HepG2 (cell line): Measurements from ENCODE around the gene HNRNPA2B1. TPM values are rescaled to one million over a fixed set of nuclear protein-coding genes. Genes with fewer than 3 reads are reported as not detected.

Experiments used
- ATAC-seq: fragments of 200-7000 bp; cut with Tn5 transposase; 3 replicates; pipeline ENCODE4 v1.9.1; 2020; ENCODE audit warnings: mild to moderate bottlenecking, moderate library complexity
- BruUV-seq: library from RNA; stranded (reverse); fragments of 400-500 nt; replicated peaks from 2 replicates; lab custom pipeline; 2021; lab: Mats Ljungman, UMichigan
- CTCF ChIA-PET: fragments of 300-600 bp; formaldehyde crosslinking; extraction: SDS; loops from one replicate; lab custom pipeline; 2021; ENCODE audit warnings: low total read pairs, inconsistent platforms, low intra/inter-chr PET ratio; lab: Yijun Ruan, JAX
- POLR2A ChIA-PET: fragments of 350-600 bp; sonication (Branson Sonifier 250); formaldehyde crosslinking; loops from one replicate; lab custom pipeline; 2020; ENCODE audit warnings: antibody characterized with exemption, inconsistent platforms; lab: Yijun Ruan, JAX
- DNase-seq: peaks from one replicate; pipeline ENCODE4 v3.0.0-alpha.2; 2015; ENCODE audit warnings: low spot score
- FAIRE-seq: peaks from 3 replicates; lab custom pipeline; 2011; peaks lifted over from hg19 to GRCh38; lab: Jason Lieb, UNC
- H2AFZ ChIP-seq: one replicate; pipeline ENCODE4 v1.6.1; 2011; ENCODE audit warnings: low read length, inconsistent platforms
- H3K27ac ChIP-seq: fragments of 300-600 bp; 3 replicates; pipeline ENCODE4 v1.8.0; 2011; ENCODE audit warnings: mixed run types, mild to moderate bottlenecking, mixed read lengths, low read length, inconsistent platforms; ENCODE audit not compliant: insufficient read depth; ENCODE audit errors: extremely low read length
- H3K27me3 ChIP-seq, 2 experiments: fragments of 200-600 bp in 1 of 2; 2 replicates in 1 of 2; 3 replicates in 1 of 2; pipeline versions ENCODE4 v1.6.0 to v1.8.0; 2011; ENCODE audit warnings: low read length in 2 of 2, mild to moderate bottlenecking in 2 of 2, moderate library complexity in 2 of 2, inconsistent platforms in 1 of 2; ENCODE audit not compliant: insufficient read depth in 2 of 2, control insufficient read depth in 1 of 2
- H3K36me3 ChIP-seq, 2 experiments: fragments of 200-600 bp in 1 of 2; replicated peaks in 1 of 2; 2 replicates in 1 of 2; 3 replicates in 1 of 2; pipeline versions ENCODE4 v1.5.1 to v1.8.0; 2011; ENCODE audit warnings: low read length in 2 of 2, inconsistent platforms in 1 of 2; ENCODE audit not compliant: insufficient read depth in 2 of 2, control insufficient read depth in 1 of 2
- H3K4me1 ChIP-seq: 2 replicates; pipeline ENCODE4 v1.5.1; 2012; ENCODE audit warnings: low read length, inconsistent platforms; ENCODE audit not compliant: insufficient read depth
- H3K4me2 ChIP-seq: 2 replicates; pipeline ENCODE4 v1.6.0; 2011; ENCODE audit warnings: low read depth, low read length, inconsistent platforms
- H3K4me3 ChIP-seq, 3 experiments: fragments of 200-600 bp in 1 of 3; sonication (generic), shearing (Covaris generic) in 1 of 3; replicated peaks in 1 of 3; 2 replicates each; pipeline ENCODE4 v1.5.1; 2011 to 2016; ENCODE audit warnings: low read length in 3 of 3, inconsistent platforms in 2 of 3, low read depth in 2 of 3, mild to moderate bottlenecking in 2 of 3, control low read depth in 1 of 3, mixed read lengths in 1 of 3; ENCODE audit not compliant: insufficient read depth in 1 of 3
- H3K79me2 ChIP-seq: one replicate; pipeline ENCODE4 v1.6.1; 2011; ENCODE audit warnings: low read length, inconsistent platforms; ENCODE audit not compliant: insufficient read depth
- H3K9ac ChIP-seq: 2 replicates; pipeline ENCODE4 v1.6.0; 2011; ENCODE audit warnings: mild to moderate bottlenecking, low read depth, low read length, inconsistent platforms; ENCODE audit not compliant: insufficient read depth
- H3K9me3 ChIP-seq: 2 replicates; pipeline ENCODE4 v1.5.1; 2012; ENCODE audit warnings: mild to moderate bottlenecking, low read length
- H4K20me1 ChIP-seq: 2 replicates; pipeline ENCODE4 v1.6.0; 2011; ENCODE audit warnings: inconsistent platforms, mild to moderate bottlenecking, low read length, moderate library complexity; ENCODE audit not compliant: insufficient read depth
- CHCHD3 ChIP-seq: sonication (generic); formaldehyde crosslinking; IDR thresholded peaks from 2 replicates; pipeline ENCODE4 v1.8.0; 2022; ENCODE audit warnings: mild to moderate bottlenecking, missing genetic modification reagents, moderate library complexity
- DMAP1 ChIP-seq: IDR thresholded peaks from 2 replicates; pipeline ENCODE4 v1.6.1; 2016
- HOXA7 ChIP-seq: sonication (generic); formaldehyde crosslinking; IDR thresholded peaks from 2 replicates; pipeline ENCODE4 v1.8.1; 2022; ENCODE audit warnings: mild to moderate bottlenecking, missing genetic modification reagents, moderate library complexity
- JUN ChIP-seq: sonication (generic); formaldehyde crosslinking; IDR thresholded peaks from 2 replicates; pipeline ENCODE4 v1.4.0; 2020; ENCODE audit warnings: mild to moderate bottlenecking, missing genetic modification reagents
- MAFF ChIP-seq: IDR thresholded peaks from 2 replicates; pipeline ENCODE4 v1.6.1; 2011; ENCODE audit warnings: low read depth, low read length, improper control_type of control experiment
- MED1 ChIP-seq: sonication (generic); formaldehyde crosslinking; IDR thresholded peaks from 2 replicates; pipeline ENCODE4 v1.4.0; 2020; ENCODE audit warnings: missing genetic modification reagents
- MTF1 ChIP-seq: sonication (generic); formaldehyde crosslinking; IDR thresholded peaks from 2 replicates; pipeline ENCODE4 v1.5.0; 2020; ENCODE audit warnings: missing genetic modification reagents
- POLR2AphosphoS5 ChIP-seq: IDR thresholded peaks from 2 replicates; pipeline ENCODE4 v1.6.1; 2012; ENCODE audit warnings: low read depth, low read length
- POLR2G ChIP-seq: fragments of 200-400 bp; formaldehyde crosslinking; IDR thresholded peaks from 2 replicates; pipeline ENCODE4 v1.6.1; 2018; ENCODE audit warnings: mild to moderate bottlenecking, low read depth, low read length, moderate library complexity
- RBM39 ChIP-seq: fragments of 200-400 bp; formaldehyde crosslinking; IDR thresholded peaks from one replicate; pipeline ENCODE4 v1.6.1; 2018; ENCODE audit warnings: antibody characterized with exemption, mild to moderate bottlenecking, low read depth, low read length; ENCODE audit not compliant: poor library complexity, severe bottlenecking
- TP53 ChIP-seq: sonication (generic); formaldehyde crosslinking; conservative IDR thresholded peaks from 2 replicates; pipeline ENCODE4 v1.4.0; 2020; ENCODE audit warnings: missing genetic modification reagents
- ZNF143 ChIP-seq: sonication (generic); formaldehyde crosslinking; IDR thresholded peaks from 2 replicates; pipeline ENCODE4 v1.4.0; 2020; ENCODE audit warnings: missing genetic modification reagents
- ZNF282 ChIP-seq: fragments of 450-650 bp; IDR thresholded peaks from 2 replicates; pipeline ENCODE4 v1.6.1; 2018; ENCODE audit not compliant: partially characterized antibody
- ZNF460 ChIP-seq: sonication (generic); formaldehyde crosslinking; IDR thresholded peaks from 2 replicates; pipeline ENCODE4 v1.5.1; 2020; ENCODE audit warnings: missing genetic modification reagents, mild to moderate bottlenecking, borderline replicate concordance
- ZNF556 ChIP-seq: sonication (generic); formaldehyde crosslinking; IDR thresholded peaks from 2 replicates; pipeline ENCODE4 v1.4.0; 2020; ENCODE audit warnings: mild to moderate bottlenecking, missing genetic modification reagents, borderline replicate concordance
- WGBS: methylation state at CpG from one replicate; pipeline ENCODE4 v1.1.6; 2017; ENCODE audit warnings: low lambda C conversion rate; 5-methylcytosine and 5-hydroxymethylcytosine counted together
- in situ Hi-C: cut with HindIII; loops from 2 replicates; pipeline ENCODE4 v1.10.0; 2017; ENCODE audit warnings: low pct_unique_long_range_greater_than_20kb; ENCODE audit not compliant: extremely low pct_ligation_motif_present
- intact Hi-C: fragments of 100-400 bp; cut with micrococcal nuclease; formaldehyde crosslinking; loops from one replicate; pipeline ENCODE4 v1.10.0; 2022; ENCODE audit not compliant: unreplicated experiment
- polyA plus RNA-seq, 8 experiments: library from polyadenylated mRNA; depleted of rRNA in 3 of 8; stranded (reverse) in 7 of 8; unstranded in 1 of 8; fragments of >200 nt; fragmentation: Illumina TruSeq in 4 of 8; extraction: Trizol in 4 of 8; gene quantifications; 2 replicates each; pipeline versions ENCODE4 v1.2.1 to v1.2.3, GENCODE V29; 2011 to 2016; ENCODE audit warnings: low read depth in 4 of 8, missing spikeins in 1 of 8, mixed read lengths in 1 of 8; ENCODE audit not compliant: insufficient read depth in 1 of 8
- total RNA-seq, 5 experiments: library from RNA; depleted of rRNA; stranded (reverse); fragments of >200 nt; fragmentation: Illumina TruSeq; extraction: Trizol; gene quantifications; 2 replicates each; pipeline ENCODE4 v1.2.3, GENCODE V29; 2016; ENCODE audit warnings: low read depth in 1 of 5
- TF ChIP-seq, protein P1 (sequence below): sonication (generic); formaldehyde crosslinking; IDR thresholded peaks from 2 replicates; pipeline ENCODE4 v1.4.0; 2020; ENCODE audit warnings: mild to moderate bottlenecking, missing genetic modification reagents
- TF ChIP-seq, protein P2 (sequence below): IDR thresholded peaks from 2 replicates; pipeline ENCODE4 v1.6.1; 2016; ENCODE audit warnings: missing genetic modification reagents, missing compliant biosample characterization
- TF ChIP-seq, protein P3 (sequence below): sonication (generic); formaldehyde crosslinking; IDR thresholded peaks from 2 replicates; pipeline ENCODE4 v1.5.0; 2020; ENCODE audit warnings: mild to moderate bottlenecking, missing genetic modification reagents
- TF ChIP-seq, protein P4 (sequence below): sonication (generic); formaldehyde crosslinking; IDR thresholded peaks from 2 replicates; pipeline ENCODE4 v1.8.0; 2022; ENCODE audit warnings: missing genetic modification reagents, mild to moderate bottlenecking, inconsistent platforms, borderline replicate concordance

The HNRNPA2B1 gene
- total and polyA plus RNA-seq, 2 of the 13 experiments (the other 11 are each of a cell fraction or from before 2014, with no cell fraction given): 193 to 412 TPM

DNA sequence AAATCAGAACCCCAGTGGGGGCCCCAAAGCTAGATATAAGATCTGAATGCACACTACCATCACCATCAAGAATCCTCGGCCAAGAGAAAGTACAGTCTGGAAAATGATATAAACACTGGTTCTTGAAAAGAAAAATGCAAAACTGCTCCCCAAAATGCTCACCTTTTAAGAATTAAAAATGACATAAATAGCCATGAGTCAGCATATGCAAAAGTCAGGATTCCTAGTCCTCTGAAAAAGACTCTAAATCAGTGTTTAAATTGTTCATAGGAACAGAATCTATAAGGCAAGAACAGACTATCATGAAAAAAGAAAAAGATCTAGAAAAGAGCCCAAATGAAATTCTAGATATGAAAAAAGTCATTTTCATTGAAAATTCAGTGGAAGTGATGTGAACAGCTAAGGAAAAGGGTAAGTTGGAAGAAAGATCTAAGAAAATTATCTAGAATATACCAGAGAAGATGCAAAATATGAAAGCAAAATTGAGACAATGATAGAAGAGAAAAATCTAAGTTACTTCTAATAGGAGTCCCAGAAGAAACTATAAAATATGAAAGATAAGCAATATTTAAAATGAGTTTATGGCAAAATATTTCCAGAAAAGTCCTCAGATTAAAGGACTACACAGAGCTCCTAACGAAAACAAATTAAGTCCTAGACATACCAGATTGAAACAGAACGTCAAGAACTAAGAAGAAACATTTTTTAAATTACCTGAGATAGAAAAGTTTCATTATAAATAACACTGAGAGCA lies 18.9 kb downstream of the HNRNPA2B1 start (continued):
- TF ChIP-seq, protein P1, sequence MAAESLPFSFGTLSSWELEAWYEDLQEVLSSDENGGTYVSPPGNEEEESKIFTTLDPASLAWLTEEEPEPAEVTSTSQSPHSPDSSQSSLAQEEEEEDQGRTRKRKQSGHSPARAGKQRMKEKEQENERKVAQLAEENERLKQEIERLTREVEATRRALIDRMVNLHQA: no peak
- TF ChIP-seq, protein P2, sequence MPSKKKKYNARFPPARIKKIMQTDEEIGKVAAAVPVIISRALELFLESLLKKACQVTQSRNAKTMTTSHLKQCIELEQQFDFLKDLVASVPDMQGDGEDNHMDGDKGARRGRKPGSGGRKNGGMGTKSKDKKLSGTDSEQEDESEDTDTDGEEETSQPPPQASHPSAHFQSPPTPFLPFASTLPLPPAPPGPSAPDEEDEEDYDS (CRISPR knock-in tag): no peak
- peak; percentile 81 for TF ChIP-seq MAFF
- TF ChIP-seq, all 625 proteins: peak for 4

DNA sequence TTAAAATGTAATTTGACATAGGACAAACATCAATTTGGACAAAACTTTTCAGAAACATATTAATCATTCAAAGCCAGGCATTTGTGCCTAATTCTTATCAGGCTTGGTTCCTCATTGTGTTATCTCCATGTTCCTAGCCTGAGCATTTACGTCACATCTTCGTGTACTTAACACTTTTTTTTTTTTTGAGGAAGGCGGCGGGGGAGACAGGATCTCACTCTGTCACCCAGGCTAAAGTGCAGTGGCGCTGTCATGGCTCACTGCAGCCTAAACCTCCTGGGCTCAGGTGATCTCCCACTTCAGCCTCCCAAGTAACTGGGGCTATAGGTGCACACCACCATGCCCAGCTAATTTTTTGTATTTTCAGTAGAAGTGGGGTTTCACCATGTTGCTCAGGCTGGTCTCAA lies 19.8 kb downstream of the HNRNPA2B1 start:
- H4K20me1 ChIP-seq: peaks cover 12% of the 10 kb centered on the region; the same call in 1 of the 2 replicates
- intact Hi-C loops (loop anchor here (5.0 kb wide), 1 partner anchor 88 kb away; no protein-coding TSS in a partner anchor), in situ Hi-C loops (loop anchor here (10.0 kb wide), 1 partner anchor 86 kb away; no protein-coding TSS in a partner anchor)
- no peak for FAIRE-seq
- no peak for DNase-seq
- ChIA-PET POLR2A (interaction anchor here (1.5 kb wide), 1 partner anchor 12 kb away, joined by 4 read pairs; no protein-coding TSS in a partner anchor), CTCF (no interaction called here)
- no peak overlapping the region for H3K9ac ChIP-seq
- peaks cover 30% of the 10 kb centered on the region for H3K4me1 ChIP-seq
- H3K9me3 ChIP-seq: no peaks in the 10 kb centered on the region
- no peak overlapping the region for H3K4me3 ChIP-seq
- BruUV-seq: no TSS peak
- peak; percentile 5 for ATAC-seq
- no peaks in the 10 kb centered on the region for H3K79me2 ChIP-seq
- WGBS: 72% methylated on average over 5 of the region's 5 CpGs
- H3K27me3 ChIP-seq: no peaks in the 10 kb centered on the region
- no peak overlapping the region for H3K4me2 ChIP-seq
- H3K27ac ChIP-seq: no peak overlapping the region
- H2AFZ ChIP-seq: no peak overlapping the region
- no peaks in the 10 kb centered on the region for H3K36me3 ChIP-seq
- no peak for TF ChIP-seq RBM39
- TF ChIP-seq, protein P3, sequence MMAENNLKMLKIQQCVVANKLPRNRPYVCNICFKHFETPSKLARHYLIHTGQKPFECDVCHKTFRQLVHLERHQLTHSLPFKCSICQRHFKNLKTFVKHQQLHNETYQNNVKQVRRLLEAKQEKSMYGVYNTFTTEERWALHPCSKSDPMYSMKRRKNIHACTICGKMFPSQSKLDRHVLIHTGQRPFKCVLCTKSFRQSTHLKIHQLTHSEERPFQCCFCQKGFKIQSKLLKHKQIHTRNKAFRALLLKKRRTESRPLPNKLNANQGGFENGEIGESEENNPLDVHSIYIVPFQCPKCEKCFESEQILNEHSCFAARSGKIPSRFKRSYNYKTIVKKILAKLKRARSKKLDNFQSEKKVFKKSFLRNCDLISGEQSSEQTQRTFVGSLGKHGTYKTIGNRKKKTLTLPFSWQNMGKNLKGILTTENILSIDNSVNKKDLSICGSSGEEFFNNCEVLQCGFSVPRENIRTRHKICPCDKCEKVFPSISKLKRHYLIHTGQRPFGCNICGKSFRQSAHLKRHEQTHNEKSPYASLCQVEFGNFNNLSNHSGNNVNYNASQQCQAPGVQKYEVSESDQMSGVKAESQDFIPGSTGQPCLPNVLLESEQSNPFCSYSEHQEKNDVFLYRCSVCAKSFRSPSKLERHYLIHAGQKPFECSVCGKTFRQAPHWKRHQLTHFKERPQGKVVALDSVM: no peak
- no peak for TF ChIP-seq ZNF143 (CRISPR knock-in tag)
- TF ChIP-seq DMAP1 (CRISPR knock-in tag): no peak
- TF ChIP-seq HOXA7 (CRISPR knock-in tag): no peak
- TF ChIP-seq, protein P4, sequence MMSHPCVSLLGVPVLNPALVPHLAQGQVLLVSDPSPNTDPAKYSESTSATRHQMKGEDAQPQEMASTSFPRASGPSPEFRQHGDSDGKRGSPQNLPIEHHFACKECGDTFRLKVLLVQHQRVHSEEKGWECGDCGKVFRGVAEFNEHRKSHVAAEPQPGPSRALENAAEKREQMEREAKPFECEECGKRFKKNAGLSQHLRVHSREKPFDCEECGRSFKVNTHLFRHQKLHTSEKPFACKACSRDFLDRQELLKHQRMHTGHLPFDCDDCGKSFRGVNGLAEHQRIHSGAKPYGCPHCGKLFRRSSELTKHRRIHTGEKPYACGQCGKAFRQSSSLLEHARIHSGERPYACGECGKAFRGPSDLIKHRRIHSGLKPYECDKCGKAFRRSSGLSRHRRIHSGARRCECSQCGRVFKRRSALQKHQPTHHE (CRISPR knock-in tag): no peak
- 0 out of 2 replicates have a peak, but pooled peaks have one; percentile 11 for TF ChIP-seq POLR2AphosphoS5
- TF ChIP-seq JUN (CRISPR knock-in tag): no peak
- no peak for TF ChIP-seq ZNF556
- TF ChIP-seq TP53: no peak
- peak; percentile 36; the same call in 1 of the 2 replicates for TF ChIP-seq ZNF460 (CRISPR knock-in tag)
- no peak for TF ChIP-seq MTF1 (CRISPR knock-in tag)
- TF ChIP-seq ZNF282: no peak
- TF ChIP-seq POLR2G: peak; percentile 77; the same call in 1 of the 2 replicates
- no peak for TF ChIP-seq CHCHD3 (CRISPR knock-in tag)
- no peak for TF ChIP-seq MED1 (CRISPR knock-in tag)
